IMR-90 (cell line): ENCODE data around the gene SRPK3. TPM values are rescaled to one million over a fixed set of nuclear protein-coding genes. Genes with fewer than 3 reads are reported as not detected.

Experiments used
- ATAC-seq: fragments of 200-7000 bp; cut with Tn5 transposase; 2 replicates; pipeline ENCODE4 v1.9.1; 2020; ENCODE audit warnings: low read depth, mild to moderate bottlenecking, moderate library complexity
- BruUV-seq: library from RNA; stranded (reverse); fragments of 400-500 nt; replicated peaks from 2 replicates; lab custom pipeline; 2021; lab: Mats Ljungman, UMichigan
- CTCF ChIA-PET: fragments of 300-600 bp; formaldehyde crosslinking; extraction: SDS; loops from one replicate; lab custom pipeline; 2021; ENCODE audit warnings: antibody characterized with exemption; lab: Yijun Ruan, JAX
- POLR2A ChIA-PET: fragments of 300-600 bp; sonication (Branson Sonifier 250); formaldehyde crosslinking; loops from one replicate; lab custom pipeline; 2022; ENCODE audit warnings: antibody characterized with exemption; ENCODE audit not compliant: unreplicated experiment; lab: Charles Lee
- DNase-seq: peaks from one replicate; pipeline ENCODE4 v3.0.0; 2013
- H2AFZ ChIP-seq: replicated peaks from 2 replicates; pipeline ENCODE3; 2013; ENCODE audit warnings: low read length, mild to moderate bottlenecking; ENCODE audit not compliant: poor library complexity
- H2AK5ac ChIP-seq: 2 replicates; pipeline ENCODE4 v1.6.1; 2013; ENCODE audit warnings: low read depth, low read length, inconsistent platforms
- H2AK9ac ChIP-seq: replicated peaks from 2 replicates; pipeline ENCODE3; 2013; ENCODE audit warnings: mild to moderate bottlenecking, low read depth, low read length, moderate library complexity; ENCODE audit not compliant: poor library complexity
- H2BK120ac ChIP-seq: 2 replicates; pipeline ENCODE4 v1.6.1; 2013; ENCODE audit warnings: low read depth, low read length, inconsistent platforms
- H2BK15ac ChIP-seq: 3 replicates; pipeline ENCODE4 v1.6.1; 2013; ENCODE audit warnings: low read depth, low read length, inconsistent platforms
- H2BK20ac ChIP-seq: 2 replicates; pipeline ENCODE4 v1.6.1; 2013; ENCODE audit warnings: low read depth, mild to moderate bottlenecking, inconsistent platforms, low read length, moderate library complexity
- H2BK5ac ChIP-seq: 2 replicates; pipeline ENCODE4 v1.6.1; 2013; ENCODE audit warnings: mild to moderate bottlenecking, low read depth, low read length, inconsistent platforms; ENCODE audit not compliant: poor library complexity, severe bottlenecking
- H3K14ac ChIP-seq: replicated peaks from 2 replicates; pipeline ENCODE4 v1.6.1; 2013; ENCODE audit warnings: low read depth, low read length, inconsistent platforms
- H3K18ac ChIP-seq: 2 replicates; pipeline ENCODE4 v1.6.1; 2013; ENCODE audit warnings: low read depth, low read length, control low read depth
- H3K23ac ChIP-seq: 2 replicates; pipeline ENCODE4 v1.6.1; 2013; ENCODE audit warnings: low read depth, low read length, inconsistent platforms
- H3K27ac ChIP-seq: 2 replicates; pipeline ENCODE4 v1.5.1; 2013; ENCODE audit warnings: mild to moderate bottlenecking, control low read depth, low read length; ENCODE audit not compliant: insufficient read depth
- H3K27me3 ChIP-seq: 2 replicates; pipeline ENCODE4 v1.6.1; 2013; ENCODE audit warnings: low read length; ENCODE audit not compliant: control insufficient read depth, insufficient read depth
- H3K36me3 ChIP-seq: 2 replicates; pipeline ENCODE4 v1.6.1; 2013; ENCODE audit warnings: low read length, mixed read lengths; ENCODE audit not compliant: control insufficient read depth, insufficient read depth
- H3K4ac ChIP-seq: 2 replicates; pipeline ENCODE4 v1.6.1; 2013; ENCODE audit warnings: low read depth, low read length, inconsistent platforms
- H3K4me1 ChIP-seq: 2 replicates; pipeline ENCODE4 v1.6.1; 2013; ENCODE audit warnings: low read length, mixed read lengths; ENCODE audit not compliant: control insufficient read depth, insufficient read depth
- H3K4me2 ChIP-seq: 2 replicates; pipeline ENCODE4 v1.6.1; 2013; ENCODE audit warnings: low read depth, mild to moderate bottlenecking, control low read depth, low read length, moderate library complexity
- H3K4me3 ChIP-seq: 2 replicates; pipeline ENCODE4 v1.5.1; 2013; ENCODE audit warnings: low read depth, mild to moderate bottlenecking, control low read depth, low read length, moderate library complexity; ENCODE audit not compliant: insufficient read depth
- H3K56ac ChIP-seq: 2 replicates; pipeline ENCODE4 v1.6.1; 2013; ENCODE audit warnings: low read length, inconsistent platforms; ENCODE audit not compliant: insufficient read depth; ENCODE audit errors: extremely low read depth
- H3K79me1 ChIP-seq, 2 experiments: 2 replicates each; pipeline ENCODE4 v1.6.1; 2013; ENCODE audit warnings: low read length in 2 of 2, inconsistent platforms in 1 of 2, low read depth in 1 of 2
- H3K9ac ChIP-seq: 2 replicates; pipeline ENCODE4 v1.6.1; 2013; ENCODE audit warnings: low read depth, low read length, control low read depth
- H3K9me1 ChIP-seq: 2 replicates; pipeline ENCODE4 v1.6.1; 2013; ENCODE audit warnings: low read length, inconsistent platforms; ENCODE audit not compliant: insufficient read depth
- H3K9me3 ChIP-seq: 2 replicates; pipeline ENCODE4 v1.6.1; 2013; ENCODE audit warnings: low read length; ENCODE audit not compliant: control insufficient read depth, insufficient read depth
- H4K20me1 ChIP-seq: 2 replicates; pipeline ENCODE4 v1.6.1; 2013; ENCODE audit warnings: low read length, inconsistent platforms; ENCODE audit not compliant: insufficient read depth
- H4K5ac ChIP-seq: 2 replicates; pipeline ENCODE4 v1.6.1; 2013; ENCODE audit warnings: mild to moderate bottlenecking, low read depth, low read length, control low read depth
- H4K8ac ChIP-seq, 2 experiments: 2 replicates each; pipeline ENCODE4 v1.6.1; 2013; ENCODE audit warnings: low read depth in 2 of 2, low read length in 2 of 2, control low read depth in 1 of 2, inconsistent platforms in 1 of 2
- H4K91ac ChIP-seq: 2 replicates; pipeline ENCODE4 v1.6.1; 2013; ENCODE audit warnings: low read depth, low read length, inconsistent platforms; ENCODE audit not compliant: insufficient read depth
- BHLHE40 ChIP-seq: fragments of 150-350 bp; IDR thresholded peaks from 2 replicates; pipeline ENCODE4 v1.6.1; 2016; ENCODE audit warnings: mild to moderate bottlenecking, low read depth, low read length
- CHD1 ChIP-seq: IDR thresholded peaks from 2 replicates; pipeline ENCODE4 v1.6.1; 2012; ENCODE audit warnings: low read depth, low read length, improper control_type of control experiment
- FOS ChIP-seq: fragments of 150-350 bp; IDR thresholded peaks from 2 replicates; pipeline ENCODE4 v1.6.1; 2016; ENCODE audit warnings: low read depth, low read length
- MAFK ChIP-seq: IDR thresholded peaks from 2 replicates; pipeline ENCODE4 v1.6.1; 2012; ENCODE audit warnings: low read depth, low read length, improper control_type of control experiment
- MAZ ChIP-seq: IDR thresholded peaks from 2 replicates; pipeline ENCODE4 v1.6.1; 2012; ENCODE audit warnings: low read depth, mild to moderate bottlenecking, low read length, improper control_type of control experiment, moderate library complexity, borderline replicate concordance
- MXI1 ChIP-seq: IDR thresholded peaks from 2 replicates; pipeline ENCODE4 v1.6.1; 2012; ENCODE audit warnings: low read depth, mild to moderate bottlenecking, low read length, moderate library complexity, borderline replicate concordance
- NFE2L2 ChIP-seq: fragments of 150-350 bp; IDR thresholded peaks from 2 replicates; pipeline ENCODE4 v1.6.1; 2016; ENCODE audit warnings: low read depth, mild to moderate bottlenecking, low read length
- POLR2A ChIP-seq: IDR thresholded peaks from 2 replicates; pipeline ENCODE4 v1.6.1; 2012; ENCODE audit warnings: mild to moderate bottlenecking, low read depth, low read length
- RAD21 ChIP-seq: IDR thresholded peaks from 2 replicates; pipeline ENCODE4 v1.6.1; 2012; ENCODE audit warnings: low read length, improper control_type of control experiment
- RCOR1 ChIP-seq: IDR thresholded peaks from 2 replicates; pipeline ENCODE4 v1.6.1; 2012; ENCODE audit warnings: mild to moderate bottlenecking, low read length, improper control_type of control experiment; ENCODE audit not compliant: insufficient replicate concordance
- RFX5 ChIP-seq: IDR thresholded peaks from 2 replicates; pipeline ENCODE4 v1.8.0; 2012; ENCODE audit warnings: low read depth, mild to moderate bottlenecking, low read length, moderate library complexity
- SMC3 ChIP-seq: fragments of 150-350 bp; IDR thresholded peaks from 2 replicates; pipeline ENCODE4 v1.6.1; 2016; ENCODE audit warnings: low read depth, mild to moderate bottlenecking, antibody characterized with exemption, low read length, moderate library complexity
- WGBS, 2 experiments: methylation state at CpG; one replicate each; pipeline versions ENCODE4 v1.1.5 to v1.1.7; 2013; ENCODE audit warnings: missing lambda C conversion rate in 2 of 2; ENCODE audit not compliant: insufficient read length in 1 of 2; ENCODE audit errors: extremely low coverage in 2 of 2; 5-methylcytosine and 5-hydroxymethylcytosine counted together
- dilution Hi-C: fragments of 300-500 bp; cut with HindIII; formaldehyde crosslinking; loops from one replicate; pipeline ENCODE4 v1.14.3; 2018; ENCODE audit warnings: low sequenced_read_pairs; ENCODE audit not compliant: unreplicated experiment
- in situ Hi-C: fragments of 300-500 bp; cut with MboI; formaldehyde crosslinking; loops from 3 replicates; pipeline ENCODE4 v1.14.3; 2019; ENCODE audit warnings: low sequenced_read_pairs, inconsistent platforms, mixed read lengths
- intact Hi-C: fragments of 100-400 bp; cut with micrococcal nuclease; formaldehyde crosslinking; loops from 2 replicates; pipeline ENCODE4 v1.10.0; 2022
- polyA plus RNA-seq, 3 experiments: library from polyadenylated mRNA; depleted of rRNA; stranded (reverse); fragments of >200 nt; gene quantifications; 2 replicates each; pipeline ENCODE4 v1.2.3, GENCODE V29; 2012; ENCODE audit warnings: low replicate concordance in 1 of 3
- total RNA-seq: library from RNA; depleted of rRNA; stranded (reverse); fragments of >200 nt; gene quantifications from 2 replicates; pipeline ENCODE4 v1.2.3, GENCODE V29; 2012
- TF ChIP-seq, protein P1 (sequence below): conservative IDR thresholded peaks from 2 replicates; pipeline ENCODE4 v1.5.1; 2012; ENCODE audit warnings: mild to moderate bottlenecking, low read depth, low read length, improper control_type of control experiment
- TF ChIP-seq, protein P2 (sequence below): fragments of 150-350 bp; IDR thresholded peaks from 2 replicates; pipeline ENCODE4 v1.6.1; 2017; ENCODE audit warnings: mild to moderate bottlenecking, antibody characterized with exemption, low read length, low read depth
- TF ChIP-seq, protein P3 (sequence below): fragments of 150-350 bp; IDR thresholded peaks from 2 replicates; pipeline ENCODE4 v1.6.1; 2016; ENCODE audit warnings: low read depth, mild to moderate bottlenecking, low read length, moderate library complexity, borderline replicate concordance

SRPK3 gene
- total and polyA plus RNA-seq, 2 of the 4 experiments (the other 2 are of a cell fraction) = 0.36 to 0.70 TPM

DNA sequence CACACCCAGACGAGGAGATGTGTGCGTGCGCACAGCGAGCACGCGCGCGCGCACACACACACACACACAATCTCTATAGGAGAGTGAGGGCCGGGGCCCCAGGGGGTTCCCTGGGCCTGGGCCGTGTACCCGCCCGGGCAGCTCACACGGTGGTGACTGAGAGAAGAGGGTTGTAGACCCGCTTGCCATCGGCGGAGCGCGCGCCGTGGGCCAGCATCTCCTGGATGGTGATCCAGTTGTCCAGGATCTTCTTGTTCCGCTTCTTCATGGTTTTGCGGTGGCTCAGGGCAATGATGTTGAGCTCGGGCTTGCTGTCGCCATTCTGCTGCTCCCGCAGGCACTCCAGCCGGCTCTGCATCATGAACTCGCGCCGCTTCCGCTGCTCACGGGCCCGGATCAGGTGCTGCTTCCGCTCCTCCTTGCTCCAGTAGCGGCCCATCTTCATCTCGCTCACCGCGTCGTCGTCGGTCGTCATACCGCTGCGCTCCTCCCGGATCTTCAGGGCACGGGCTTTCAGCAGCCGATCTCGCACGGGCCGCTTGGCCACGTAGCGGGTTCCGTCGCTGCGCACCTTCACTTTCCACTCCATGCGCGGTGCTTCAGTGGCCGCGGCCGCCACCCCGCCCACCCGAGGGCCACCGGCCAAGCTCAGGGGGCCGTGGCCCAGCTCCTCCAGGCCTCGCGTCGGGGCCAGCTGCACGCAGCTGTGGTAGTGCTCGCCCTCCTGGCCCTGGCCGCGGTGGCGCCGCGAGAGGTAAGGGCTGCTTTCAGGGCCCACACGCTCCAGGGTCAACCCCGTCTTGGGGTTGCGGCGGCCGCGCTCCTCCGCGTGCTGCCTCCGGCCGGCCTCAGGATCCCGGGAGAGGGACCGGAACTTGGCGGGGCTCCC is 22.6 kb downstream of the SRPK3 start:
- ChIA-PET POLR2A (no interaction called here), CTCF (no interaction called here)
- no peak overlapping the region for H3K4ac ChIP-seq
- in situ Hi-C loops = no loop called here
- dilution Hi-C loops = no loop called here
- H2BK20ac ChIP-seq = no peak overlapping the region
- no peak overlapping the region for H2BK5ac ChIP-seq
- no peak overlapping the region for H3K56ac ChIP-seq
- no TSS peak for BruUV-seq
- H3K27me3 ChIP-seq = no peaks in the 10 kb centered on the region; the same call in 1 of the 2 replicates
- no peak overlapping the region for H4K5ac ChIP-seq
- H2AK9ac ChIP-seq = no peak overlapping the region
- no peak overlapping the region for H2AK5ac ChIP-seq
- H4K91ac ChIP-seq = no peak overlapping the region
- no peaks in the 10 kb centered on the region for H3K9me1 ChIP-seq
- no peaks in the 10 kb centered on the region for H3K79me1 ChIP-seq
- H4K8ac ChIP-seq = no peak overlapping the region
- H3K4me1 ChIP-seq = no peaks in the 10 kb centered on the region
- H3K36me3 ChIP-seq = peaks cover 4% of the 10 kb centered on the region
- H3K4me3 ChIP-seq = no peak overlapping the region
- no peak overlapping the region for H3K27ac ChIP-seq
- no peak overlapping the region for H2BK15ac ChIP-seq
- H3K9me3 ChIP-seq = peaks cover 4% of the 10 kb centered on the region; the same call in 1 of the 2 replicates
- no peak overlapping the region for H3K4me2 ChIP-seq
- 93% methylated on average over 19 of the region's 87 CpGs; no CpG with 5 or more reads in 1 of the 2 experiments for WGBS, 2 experiments
- no peak for DNase-seq
- no peak overlapping the region for H2BK120ac ChIP-seq
- no peak overlapping the region for H3K9ac ChIP-seq
- H2AFZ ChIP-seq = no peak overlapping the region
- no peaks in the 10 kb centered on the region for H4K20me1 ChIP-seq
- intact Hi-C loops = no loop called here
- H3K23ac ChIP-seq = no peak overlapping the region
- H3K18ac ChIP-seq = no peak overlapping the region
- H3K14ac ChIP-seq = no peak overlapping the region
- ATAC-seq = no peak
- no peak for TF ChIP-seq FOS
- no peak for TF ChIP-seq RFX5
- no peak for TF ChIP-seq MAFK
- TF ChIP-seq, protein P1, sequence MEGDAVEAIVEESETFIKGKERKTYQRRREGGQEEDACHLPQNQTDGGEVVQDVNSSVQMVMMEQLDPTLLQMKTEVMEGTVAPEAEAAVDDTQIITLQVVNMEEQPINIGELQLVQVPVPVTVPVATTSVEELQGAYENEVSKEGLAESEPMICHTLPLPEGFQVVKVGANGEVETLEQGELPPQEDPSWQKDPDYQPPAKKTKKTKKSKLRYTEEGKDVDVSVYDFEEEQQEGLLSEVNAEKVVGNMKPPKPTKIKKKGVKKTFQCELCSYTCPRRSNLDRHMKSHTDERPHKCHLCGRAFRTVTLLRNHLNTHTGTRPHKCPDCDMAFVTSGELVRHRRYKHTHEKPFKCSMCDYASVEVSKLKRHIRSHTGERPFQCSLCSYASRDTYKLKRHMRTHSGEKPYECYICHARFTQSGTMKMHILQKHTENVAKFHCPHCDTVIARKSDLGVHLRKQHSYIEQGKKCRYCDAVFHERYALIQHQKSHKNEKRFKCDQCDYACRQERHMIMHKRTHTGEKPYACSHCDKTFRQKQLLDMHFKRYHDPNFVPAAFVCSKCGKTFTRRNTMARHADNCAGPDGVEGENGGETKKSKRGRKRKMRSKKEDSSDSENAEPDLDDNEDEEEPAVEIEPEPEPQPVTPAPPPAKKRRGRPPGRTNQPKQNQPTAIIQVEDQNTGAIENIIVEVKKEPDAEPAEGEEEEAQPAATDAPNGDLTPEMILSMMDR = no peak
- no peak for TF ChIP-seq POLR2A
- TF ChIP-seq BHLHE40 = no peak
- no peak for TF ChIP-seq RAD21
- TF ChIP-seq MAZ = no peak
- TF ChIP-seq CHD1 = no peak
- TF ChIP-seq RCOR1 = no peak
- TF ChIP-seq SMC3 = no peak
- TF ChIP-seq NFE2L2 = no peak
- TF ChIP-seq, protein P2, sequence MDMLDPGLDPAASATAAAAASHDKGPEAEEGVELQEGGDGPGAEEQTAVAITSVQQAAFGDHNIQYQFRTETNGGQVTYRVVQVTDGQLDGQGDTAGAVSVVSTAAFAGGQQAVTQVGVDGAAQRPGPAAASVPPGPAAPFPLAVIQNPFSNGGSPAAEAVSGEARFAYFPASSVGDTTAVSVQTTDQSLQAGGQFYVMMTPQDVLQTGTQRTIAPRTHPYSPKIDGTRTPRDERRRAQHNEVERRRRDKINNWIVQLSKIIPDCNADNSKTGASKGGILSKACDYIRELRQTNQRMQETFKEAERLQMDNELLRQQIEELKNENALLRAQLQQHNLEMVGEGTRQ = no peak
- TF ChIP-seq, protein P3, sequence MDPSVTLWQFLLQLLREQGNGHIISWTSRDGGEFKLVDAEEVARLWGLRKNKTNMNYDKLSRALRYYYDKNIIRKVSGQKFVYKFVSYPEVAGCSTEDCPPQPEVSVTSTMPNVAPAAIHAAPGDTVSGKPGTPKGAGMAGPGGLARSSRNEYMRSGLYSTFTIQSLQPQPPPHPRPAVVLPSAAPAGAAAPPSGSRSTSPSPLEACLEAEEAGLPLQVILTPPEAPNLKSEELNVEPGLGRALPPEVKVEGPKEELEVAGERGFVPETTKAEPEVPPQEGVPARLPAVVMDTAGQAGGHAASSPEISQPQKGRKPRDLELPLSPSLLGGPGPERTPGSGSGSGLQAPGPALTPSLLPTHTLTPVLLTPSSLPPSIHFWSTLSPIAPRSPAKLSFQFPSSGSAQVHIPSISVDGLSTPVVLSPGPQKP = no peak
- no peak for TF ChIP-seq MXI1
